Cardiac septum (tissue), 1 donor: ENCODE results near the gene GID4. TPM values are rescaled to one million over a fixed set of nuclear protein-coding genes. Genes with fewer than 3 reads are reported as not detected.
"Not testable (repeated sequence)": the region's sequence is repeated elsewhere in the genome, so short reads cannot be mapped to it uniquely, and the experiment has no call there.

Experiments
- DNase-seq: peaks from one replicate; pipeline ENCODE4 v3.0.0-alpha.2; 2020; ENCODE audit warnings: low spot score
- intact Hi-C: fragments of 100-400 bp; cut with DNase I; formaldehyde crosslinking; loops from one replicate; pipeline ENCODE4 v1.14.0; 2022
- long read RNA-seq: library from polyadenylated mRNA; unstranded; transcript quantifications from one replicate; pipeline ENCODE4 v2.0.0, GENCODE V29; 2021
- total RNA-seq: library from RNA; stranded (reverse); fragmentation: NEBNext Ultra II Directional; extraction: Animal tissue kit (Norgen Biotek cat#: 25700); gene quantifications from one replicate; pipeline ENCODE4 v1.2.1, GENCODE V29; 2021
- donor health status: DM: no; HTN: no; CAD: no.

The GID4 gene
- 17.9 TPM for total RNA-seq
- long read RNA-seq, full-length matches to known transcripts: 2 of 10 reads
- long read RNA-seq, partial matches to known transcripts: 0 of 10 reads
- long read RNA-seq, other reads (novel, unspliced or antisense): 8 of 10 reads

DNA sequence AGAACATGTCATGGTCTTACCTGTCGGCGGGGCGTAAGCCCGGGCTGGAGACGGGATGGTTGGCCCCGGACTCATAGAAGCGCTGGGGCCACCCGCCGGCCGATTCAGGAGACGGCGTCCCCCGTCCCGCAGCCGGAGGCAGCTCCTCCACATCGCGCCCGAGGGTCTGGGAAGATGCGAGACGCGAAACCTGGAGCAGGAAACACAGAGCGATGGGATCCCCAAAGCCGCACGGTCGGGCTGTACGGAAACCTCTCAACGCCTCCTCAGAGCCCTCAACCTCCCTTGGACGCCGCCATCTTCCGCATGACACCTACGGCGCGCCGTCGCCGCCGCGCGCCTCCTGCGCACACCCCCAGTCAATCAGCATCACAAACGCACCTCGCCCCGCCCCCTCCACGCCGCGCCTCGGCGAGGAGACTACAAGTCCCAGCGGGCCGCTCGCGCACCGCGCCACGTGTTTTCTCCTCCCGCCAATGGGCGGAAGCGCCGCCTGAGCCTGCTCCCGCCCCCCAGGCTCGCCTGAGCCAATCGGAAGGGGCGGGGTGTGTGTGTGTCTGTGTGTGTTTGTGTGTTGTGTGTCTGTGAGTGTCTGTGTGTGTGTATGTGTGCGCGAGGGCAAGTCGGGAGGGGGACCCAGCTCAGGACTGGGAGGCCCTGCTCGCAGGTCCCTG, at the start of gene GID4, which contains the start of gene ATPAF2:
GID4 (plus strand) TSS at position 548 of the 674 bp plus-strand sequence; CDS start at position 605, 57 bp downstream.
ATPAF2 (minus strand) TSS at position 308 of the 674 bp plus-strand sequence; CDS start at position 153, 155 bp downstream.
- DNase-seq: peak; percentile 100
- intact Hi-C loops: loop anchor here (5.0 kb wide), 3 partner anchors 67 to 357 kb away; partner anchors contain the start of genes DRC3, RAI1 and TOM1L2

DNA sequence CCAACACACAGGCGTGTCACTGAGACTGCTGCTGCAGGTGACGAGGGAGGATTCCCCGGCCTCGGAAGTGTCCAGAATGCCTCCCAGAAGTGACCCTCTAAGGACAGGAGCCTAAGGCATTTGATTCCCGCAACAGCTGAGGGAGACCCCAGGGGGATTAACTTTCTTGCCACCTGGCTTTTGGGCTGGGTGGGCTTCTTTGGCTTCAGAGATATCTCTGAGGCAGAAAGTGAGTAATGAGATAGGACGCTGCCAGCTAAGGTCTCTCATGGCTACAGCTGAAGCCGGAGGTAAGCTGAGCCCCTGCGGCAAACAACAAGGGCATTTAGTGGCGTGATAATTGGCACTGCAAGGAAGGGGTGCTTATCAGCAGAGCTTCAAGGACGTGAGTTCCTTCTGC, 49.6 kb upstream of the GID4 start:
- intact Hi-C loops: no loop called here
- no peak for DNase-seq

DNA sequence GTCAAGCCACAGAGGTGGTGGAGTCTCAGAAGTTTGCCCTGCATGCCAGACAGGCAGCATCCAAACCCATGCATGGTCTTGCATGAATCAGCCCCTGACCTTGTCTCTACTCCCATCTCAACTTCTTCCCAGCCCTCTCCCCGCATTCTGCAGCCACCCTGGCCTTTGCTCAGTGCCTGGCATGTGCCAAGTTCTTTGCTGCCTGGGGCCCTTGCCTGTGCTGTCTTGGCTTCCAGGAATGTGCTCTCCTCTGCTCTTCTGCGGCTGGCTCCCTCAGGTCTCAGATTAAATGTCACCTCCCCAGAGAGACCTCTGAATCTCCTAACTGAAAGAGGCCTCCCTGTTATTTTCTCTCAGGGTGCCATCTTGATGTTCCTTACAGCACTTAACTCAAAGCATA, 48.9 kb upstream of the GID4 start:
- intact Hi-C loops: no loop called here
- no peak for DNase-seq

DNA sequence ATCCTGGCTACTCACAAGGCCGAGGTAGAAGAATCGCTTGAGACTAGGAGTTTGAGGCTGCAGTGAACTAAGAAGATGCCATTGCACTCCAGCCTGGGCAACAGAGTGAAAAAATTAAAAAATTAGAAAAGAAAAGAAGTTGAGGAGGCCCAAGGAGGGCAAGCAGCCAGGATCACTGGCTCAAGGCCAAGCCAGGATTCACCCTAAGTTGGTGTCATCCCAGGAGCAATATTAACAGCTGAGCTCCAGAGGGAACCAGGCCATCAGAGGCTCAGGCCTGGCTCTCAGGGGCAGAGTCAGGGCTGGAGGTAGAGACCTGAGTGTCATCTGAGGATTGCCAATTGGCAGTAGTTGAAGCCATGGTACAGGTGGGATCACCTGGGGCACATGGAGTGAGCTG, 45.8 kb upstream of the GID4 start:
- no peak for DNase-seq
- intact Hi-C loops: no loop called here

GRCh38 chr17:17993852-17994251, 45.4 kb upstream of the GID4 start:
- intact Hi-C loops: loop anchor here (1.0 kb wide), 1 partner anchor 39 kb away; no protein-coding TSS in a partner anchor
- no peak for DNase-seq

DNA sequence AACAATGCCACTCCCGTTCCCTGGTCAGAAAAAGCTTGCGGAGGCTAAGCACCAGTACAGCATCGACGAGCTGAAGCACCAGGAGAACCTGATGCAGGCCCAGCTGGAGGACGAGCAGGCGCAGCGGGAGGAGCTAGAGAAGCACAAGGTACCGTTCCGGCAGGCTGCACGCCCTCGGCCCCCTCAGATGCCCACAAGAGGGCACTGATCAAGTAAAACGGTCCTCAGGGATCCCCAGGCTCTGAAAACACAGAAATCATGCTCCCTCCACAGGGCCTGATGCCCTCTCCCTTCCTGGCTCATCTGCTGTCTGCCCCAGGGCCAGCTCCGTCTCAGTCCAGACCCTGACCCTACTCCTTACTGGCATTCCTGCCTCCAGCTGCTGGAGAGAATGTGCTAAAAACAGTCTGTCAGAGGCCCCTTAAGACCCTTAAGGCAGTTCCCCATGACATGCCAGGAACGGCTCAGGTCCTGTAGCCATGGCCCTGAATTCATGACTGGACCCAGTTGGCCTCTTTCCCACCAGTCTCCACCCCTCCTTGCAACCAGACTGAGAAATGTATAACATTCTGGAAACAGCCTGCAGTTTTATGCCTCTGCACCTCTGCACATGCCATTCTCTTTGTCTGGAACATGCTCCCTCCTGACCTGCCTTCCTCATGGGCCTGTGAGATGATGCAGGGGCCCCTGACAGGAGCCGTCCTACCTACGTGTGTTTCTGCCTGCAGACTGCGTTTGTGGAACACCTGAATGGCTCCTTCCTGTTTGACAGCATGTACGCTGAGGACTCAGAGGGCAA, 44.7 kb upstream of the GID4 start:
- intact Hi-C loops: loop anchor here (1.0 kb wide), 1 partner anchor 39 kb away; no protein-coding TSS in a partner anchor

DNA sequence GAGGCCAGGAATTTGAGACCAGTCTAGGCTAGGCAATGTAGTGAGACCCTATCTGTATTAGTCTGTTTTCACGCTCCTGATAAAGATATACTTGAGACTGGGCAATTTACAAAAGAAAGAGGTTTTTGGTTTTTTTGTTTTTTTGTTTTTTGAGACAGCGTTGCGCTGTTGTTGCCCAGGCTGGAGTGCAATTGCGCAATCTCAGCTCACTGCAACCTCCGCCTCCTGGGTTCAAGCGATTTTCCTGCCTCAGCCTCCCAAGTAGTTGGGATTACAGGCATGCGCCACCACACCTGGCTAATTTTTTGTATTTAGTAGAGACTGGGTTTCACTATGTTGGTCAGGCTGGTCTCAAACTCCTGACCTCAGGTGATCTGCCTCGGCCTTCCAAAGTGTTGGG, 43.3 kb upstream of the GID4 start:
- intact Hi-C loops, DNase-seq: not testable (repeated sequence)

More for the DNA sequence above, 44.7 kb upstream of the GID4 start:
- DNase-seq: no peak

- intact Hi-C loops: no loop called here
- no peak for DNase-seq
These were observed 40.3 kb upstream of the GID4 start for GRCh38 chr17:17998934-17999333.

- no peak for DNase-seq
- intact Hi-C loops: no loop called here
These were observed 39.7 kb upstream of the GID4 start for GRCh38 chr17:17999364-18000029.

GRCh38 chr17:18000030-18000408, 39.2 kb upstream of the GID4 start:
- intact Hi-C loops: no loop called here
- no peak for DNase-seq

- intact Hi-C loops: no loop called here
These were observed 37.0 kb upstream of the GID4 start for GRCh38 chr17:18002171-18002570.

DNA sequence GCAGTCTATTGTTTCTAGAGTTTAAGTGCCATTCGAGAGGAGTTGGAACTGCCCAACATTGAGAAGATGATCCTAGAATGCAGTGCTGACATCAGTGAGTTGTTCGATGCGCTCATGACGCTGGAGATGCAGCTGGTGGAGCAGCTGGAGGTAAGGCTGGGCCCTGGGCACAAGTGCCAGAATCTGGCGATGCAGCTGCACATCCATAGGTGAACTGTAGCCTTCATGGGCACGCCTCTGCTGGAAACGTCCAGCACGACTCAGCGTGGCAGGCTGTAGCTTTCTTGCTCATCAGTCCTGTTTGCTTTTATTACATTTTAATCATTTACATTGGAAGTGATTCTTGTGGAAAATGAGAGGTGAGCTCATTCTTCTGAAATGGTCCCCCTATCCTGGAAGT, 34.9 kb upstream of the GID4 start:
- intact Hi-C loops: no loop called here
- no peak for DNase-seq

More at GRCh38 chr17:18002171-18002570, 37.0 kb upstream of the GID4 start:
- DNase-seq: no peak

DNA sequence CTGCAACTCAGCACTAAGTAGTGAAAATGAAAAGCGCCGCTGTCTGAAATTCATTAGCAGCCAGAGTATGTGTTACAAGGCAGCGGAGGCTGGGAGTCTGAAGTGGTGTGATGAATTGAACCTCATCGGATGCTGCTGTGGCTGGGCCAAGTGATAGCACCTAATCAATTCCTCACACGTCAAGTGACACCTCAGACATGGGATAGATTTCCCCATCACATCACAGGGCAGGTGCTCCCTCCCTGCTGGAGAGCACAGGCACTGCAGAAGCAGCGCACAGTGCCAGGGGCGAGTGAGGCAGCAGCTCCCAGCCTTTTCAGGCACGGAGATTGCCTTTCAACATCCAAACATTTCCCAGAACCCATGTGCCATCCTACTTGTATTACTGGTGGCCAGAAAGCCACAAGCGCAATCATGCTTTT, 34.3 kb upstream of the GID4 start:
- no peak for DNase-seq
- intact Hi-C loops: no loop called here

GRCh38 chr17:18005496-18005895, 33.7 kb upstream of the GID4 start:
- DNase-seq: no peak
- intact Hi-C loops: no loop called here

DNA sequence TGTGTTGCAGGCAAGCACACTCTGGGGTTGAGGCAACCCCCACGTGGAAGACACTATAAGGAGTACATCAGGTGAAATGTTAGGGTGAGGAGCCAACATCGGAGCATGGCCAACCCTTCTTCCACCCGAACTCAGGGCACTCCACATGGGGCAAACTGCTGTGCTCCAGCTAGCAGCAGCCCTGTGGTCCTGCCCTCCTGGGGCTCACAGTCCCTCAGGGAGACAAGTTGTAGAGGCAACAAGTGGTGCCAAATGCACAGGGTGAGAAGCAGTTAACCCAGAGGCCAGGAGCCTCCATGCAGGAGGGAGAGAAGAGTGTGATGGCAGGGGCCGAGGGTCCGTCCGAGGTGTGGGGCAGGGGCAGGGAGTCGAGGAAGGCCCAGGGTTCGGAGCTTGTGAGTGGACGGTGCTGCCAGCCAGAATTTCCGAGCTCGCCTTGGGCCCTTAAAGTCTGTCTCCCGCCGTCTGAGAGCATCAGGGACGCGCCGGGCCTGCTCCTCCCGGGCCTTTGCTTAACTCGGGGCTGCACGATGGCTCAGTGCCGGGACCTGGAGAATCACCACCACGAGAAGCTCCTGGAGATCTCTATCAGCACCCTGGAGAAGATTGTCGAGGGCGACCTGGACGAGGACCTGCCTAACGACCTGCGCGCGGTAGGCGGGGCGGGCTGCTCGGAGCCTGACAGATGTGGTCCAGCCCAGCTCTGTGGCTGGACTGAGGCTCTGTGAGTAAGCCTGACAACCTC, 32.5 kb upstream of the GID4 start:
- intact Hi-C loops: no loop called here
- no peak for DNase-seq

DNA sequence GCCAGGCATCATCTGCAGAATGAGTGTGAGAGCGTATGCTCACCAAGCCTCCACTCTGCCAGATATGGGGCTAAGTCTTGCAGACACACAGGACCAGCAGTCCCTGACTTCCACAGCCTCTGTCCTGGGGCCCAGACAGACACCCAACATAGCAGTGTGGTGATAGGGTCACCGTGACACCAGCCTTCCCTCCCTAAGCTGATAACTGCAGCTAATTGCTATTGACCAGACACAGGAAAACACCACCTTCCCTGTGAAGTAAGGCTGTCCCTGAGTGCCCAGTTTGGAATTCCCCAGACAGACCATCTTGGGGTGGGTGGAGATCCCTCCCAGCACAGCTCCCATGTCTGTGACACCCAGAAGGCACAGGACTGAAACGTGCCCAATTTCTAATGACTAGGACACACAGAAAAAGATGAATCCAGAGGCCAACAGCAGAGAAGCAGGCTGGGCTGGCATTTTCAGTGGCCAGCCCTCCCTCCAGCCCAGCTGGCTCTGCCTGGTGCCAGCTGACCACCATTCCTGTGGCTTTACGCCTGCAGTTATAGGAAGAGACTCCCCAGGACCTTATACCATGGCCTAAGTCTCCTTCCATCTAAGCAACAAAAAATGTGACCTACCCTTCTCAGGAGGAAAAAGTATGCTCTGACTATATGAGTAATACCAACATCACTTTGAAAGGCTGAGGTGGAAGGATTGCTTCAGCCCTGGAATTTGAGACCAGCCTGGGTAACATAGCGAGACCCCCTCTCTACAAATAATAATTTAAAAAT, 30.5 kb upstream of the GID4 start:
- intact Hi-C loops: no loop called here

GRCh38 chr17:18009609-18010420, 29.4 kb upstream of the GID4 start:
- intact Hi-C loops: no loop called here
- DNase-seq: no peak

More for the DNA sequence above, 30.5 kb upstream of the GID4 start:
- DNase-seq: no peak

- DNase-seq: no peak
- intact Hi-C loops: no loop called here
These were observed 27.9 kb upstream of the GID4 start for GRCh38 chr17:18011286-18011685.
